Activated T-helper 2 cell treated with anti-CD3 and anti-CD28 coated beads, Interferon-gamma antibody, Interleukin-2, Interleukin-4, amounts not matched to agents 10 μg/mL and 5 μg/mL and 100 μg/mL, durations not matched to agents 14 hours and 24 hours and 36 hours (primary cell): Measurements from ENCODE around the gene DNHD1. TPM values are rescaled to one million over a fixed set of nuclear protein-coding genes. Genes with fewer than 3 reads are reported as not detected.

Experiments used
- DNase-seq: peaks from one replicate; pipeline ENCODE4 v3.0.0; 2021; ENCODE audit warnings: low spot score
- H3K27ac Mint-ChIP-seq: one replicate; pipeline ENCODE4 v1.8.0; 2021; ENCODE audit warnings: mixed read lengths
- H3K27me3 Mint-ChIP-seq: one replicate; pipeline ENCODE4 v1.8.0; 2021; ENCODE audit warnings: low read depth, mixed read lengths
- H3K36me3 Mint-ChIP-seq: one replicate; pipeline ENCODE4 v1.8.0; 2021; ENCODE audit warnings: low read depth, mixed read lengths
- H3K4me1 Mint-ChIP-seq: one replicate; pipeline ENCODE4 v1.8.0; 2021; ENCODE audit warnings: low read depth, mixed read lengths
- H3K4me3 Mint-ChIP-seq: one replicate; pipeline ENCODE4 v1.8.0; 2021; ENCODE audit warnings: low read depth, mild to moderate bottlenecking, moderate library complexity, mixed read lengths
- H3K9me3 Mint-ChIP-seq: one replicate; pipeline ENCODE4 v1.8.0; 2021; ENCODE audit warnings: mixed read lengths
- intact Hi-C: fragments of 100-400 bp; cut with micrococcal nuclease; formaldehyde crosslinking; loops from one replicate; pipeline ENCODE4 v1.15.1; 2023
- total RNA-seq: library from RNA; stranded (reverse); gene quantifications from 2 replicates; pipeline ENCODE4 v1.2.3, GENCODE V29; 2022

Gene DNHD1
- total RNA-seq, 1 donor from 2014 or later: 27.5 TPM

DNA sequence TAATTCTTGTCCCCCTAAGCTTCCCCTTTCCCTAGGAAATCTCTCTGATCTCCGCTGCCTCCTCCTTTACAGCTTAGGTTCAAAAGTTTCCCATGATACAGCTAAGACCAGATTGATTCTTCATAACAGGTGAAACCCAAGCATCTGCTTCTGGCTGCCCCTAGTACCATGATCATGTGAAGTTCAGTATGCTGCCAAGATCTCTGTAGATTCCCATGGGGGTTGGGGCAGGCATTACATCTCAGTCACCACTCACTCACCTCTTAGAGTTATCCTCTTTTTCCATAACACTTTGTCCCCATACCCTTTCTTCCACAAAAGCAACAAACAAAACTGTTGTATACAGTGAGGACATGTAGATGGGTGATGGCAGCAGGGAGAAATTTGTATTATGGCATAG lies 62.3 kb downstream of the DNHD1 start:
- no peak overlapping the region for H3K4me3 Mint-ChIP-seq
- no peaks in the 10 kb centered on the region for H3K4me1 Mint-ChIP-seq
- no peaks in the 10 kb centered on the region for H3K27me3 Mint-ChIP-seq
- DNase-seq: no peak
- H3K36me3 Mint-ChIP-seq: peaks cover 8% of the 10 kb centered on the region
- no peaks in the 10 kb centered on the region for H3K9me3 Mint-ChIP-seq
- intact Hi-C loops: no loop called here
- no peak overlapping the region for H3K27ac Mint-ChIP-seq

DNA sequence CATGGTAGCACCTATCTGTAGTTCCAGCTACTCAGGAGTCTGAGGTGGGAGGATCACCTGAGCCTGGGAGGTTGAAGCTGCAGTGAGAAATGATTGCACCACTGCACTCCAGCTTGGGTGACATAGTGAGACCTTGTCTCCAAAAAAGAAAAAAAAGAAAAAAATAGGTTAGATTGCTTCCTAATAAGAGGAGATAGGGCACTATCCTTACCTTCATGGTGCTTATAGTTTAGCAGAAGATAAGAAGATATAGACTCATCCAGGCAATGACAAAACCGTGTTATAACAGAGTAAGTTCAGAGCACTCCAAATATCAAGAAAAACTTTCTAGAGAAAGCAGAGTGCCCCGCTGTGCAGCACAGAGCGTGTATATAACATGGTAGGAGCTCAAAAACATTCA lies 64.2 kb downstream of the DNHD1 start:
- intact Hi-C loops: no loop called here
- no peaks in the 10 kb centered on the region for H3K9me3 Mint-ChIP-seq
- peaks cover 11% of the 10 kb centered on the region for H3K36me3 Mint-ChIP-seq
- no peak overlapping the region for H3K4me3 Mint-ChIP-seq
- H3K4me1 Mint-ChIP-seq: no peaks in the 10 kb centered on the region
- DNase-seq: no peak
- H3K27ac Mint-ChIP-seq: no peak overlapping the region
- no peaks in the 10 kb centered on the region for H3K27me3 Mint-ChIP-seq

DNA sequence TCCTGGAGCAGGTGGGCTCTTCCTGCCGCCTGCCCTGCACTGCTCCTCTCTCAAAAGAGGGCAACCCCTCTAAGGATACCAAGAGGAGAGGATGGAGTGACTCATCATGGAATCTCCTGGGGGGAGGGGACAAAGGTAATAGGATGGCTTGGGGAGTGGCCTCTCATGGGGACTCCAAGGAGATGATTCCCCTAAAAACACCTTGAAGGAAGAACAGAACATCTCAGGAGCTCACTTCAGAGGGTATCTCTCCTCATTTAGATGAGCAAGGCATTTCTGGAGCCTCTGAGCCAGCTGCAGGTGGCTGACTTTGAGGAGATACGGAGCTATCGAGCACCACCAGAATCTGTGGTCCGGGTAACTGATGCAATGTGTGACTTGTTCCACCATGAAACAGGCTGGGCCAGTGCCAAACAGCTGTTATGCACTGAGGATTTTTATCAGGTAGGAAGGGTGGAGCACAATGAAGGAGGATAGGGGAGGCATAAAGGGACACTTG lies 66.1 kb downstream of the DNHD1 start:
- no peak for DNase-seq
- no peaks in the 10 kb centered on the region for H3K9me3 Mint-ChIP-seq
- H3K36me3 Mint-ChIP-seq: peaks cover 11% of the 10 kb centered on the region
- no peak overlapping the region for H3K27ac Mint-ChIP-seq
- no peaks in the 10 kb centered on the region for H3K27me3 Mint-ChIP-seq
- no peaks in the 10 kb centered on the region for H3K4me1 Mint-ChIP-seq
- intact Hi-C loops: no loop called here
- no peak overlapping the region for H3K4me3 Mint-ChIP-seq

DNA sequence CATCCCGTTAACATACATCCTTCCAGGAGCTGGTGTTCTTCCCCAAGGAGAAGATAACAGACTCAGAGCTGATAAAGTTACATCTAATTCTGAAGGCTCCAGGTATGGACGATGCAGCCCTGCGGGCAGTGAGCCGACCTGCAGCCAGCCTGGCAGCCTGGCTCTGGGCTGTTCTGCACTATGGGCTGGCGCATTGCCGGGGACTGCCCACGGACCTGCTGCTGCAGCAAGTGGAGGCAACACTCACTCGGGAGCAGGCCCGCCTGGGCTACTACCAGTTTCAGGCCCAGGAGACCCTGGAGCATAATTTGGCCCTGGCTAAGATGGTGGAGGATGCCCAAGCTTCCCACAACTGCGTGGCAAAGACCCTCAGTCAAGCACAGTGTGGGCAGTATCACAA lies 66.6 kb downstream of the DNHD1 start:
- Mint-ChIP-seq H3K27me3 (no peaks in the 10 kb centered on the region), H3K4me1 (no peaks in the 10 kb centered on the region), H3K36me3 (peaks cover 11% of the 10 kb centered on the region), H3K27ac (no peak overlapping the region), H3K4me3 (no peak overlapping the region), H3K9me3 (no peaks in the 10 kb centered on the region)
- no peak for DNase-seq
- intact Hi-C loops: no loop called here

DNA sequence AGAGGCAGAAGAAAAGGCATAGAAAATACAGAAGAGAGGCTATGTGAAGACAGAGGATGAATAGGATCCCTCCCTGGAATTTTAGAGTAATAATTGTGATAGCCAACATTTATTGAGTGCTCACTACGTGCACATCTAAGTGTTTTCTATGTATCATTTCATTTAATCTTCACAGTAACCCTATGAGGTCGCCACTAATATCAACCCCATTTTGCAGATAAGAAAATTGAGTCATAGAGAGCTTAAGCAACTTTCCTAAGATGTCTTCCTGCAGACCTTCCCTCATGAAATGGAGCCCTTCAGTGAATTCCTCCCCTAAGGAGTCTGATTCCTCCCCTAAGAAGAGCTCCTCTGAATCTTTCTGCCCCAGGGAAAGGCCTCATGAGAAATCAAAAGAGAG lies 68.2 kb downstream of the DNHD1 start:
- H3K27ac Mint-ChIP-seq: no peak overlapping the region
- H3K36me3 Mint-ChIP-seq: peaks cover 11% of the 10 kb centered on the region
- no peak overlapping the region for H3K4me3 Mint-ChIP-seq
- no peaks in the 10 kb centered on the region for H3K27me3 Mint-ChIP-seq
- no peaks in the 10 kb centered on the region for H3K9me3 Mint-ChIP-seq
- no peak for DNase-seq
- intact Hi-C loops: no loop called here
- H3K4me1 Mint-ChIP-seq: no peaks in the 10 kb centered on the region

DNA sequence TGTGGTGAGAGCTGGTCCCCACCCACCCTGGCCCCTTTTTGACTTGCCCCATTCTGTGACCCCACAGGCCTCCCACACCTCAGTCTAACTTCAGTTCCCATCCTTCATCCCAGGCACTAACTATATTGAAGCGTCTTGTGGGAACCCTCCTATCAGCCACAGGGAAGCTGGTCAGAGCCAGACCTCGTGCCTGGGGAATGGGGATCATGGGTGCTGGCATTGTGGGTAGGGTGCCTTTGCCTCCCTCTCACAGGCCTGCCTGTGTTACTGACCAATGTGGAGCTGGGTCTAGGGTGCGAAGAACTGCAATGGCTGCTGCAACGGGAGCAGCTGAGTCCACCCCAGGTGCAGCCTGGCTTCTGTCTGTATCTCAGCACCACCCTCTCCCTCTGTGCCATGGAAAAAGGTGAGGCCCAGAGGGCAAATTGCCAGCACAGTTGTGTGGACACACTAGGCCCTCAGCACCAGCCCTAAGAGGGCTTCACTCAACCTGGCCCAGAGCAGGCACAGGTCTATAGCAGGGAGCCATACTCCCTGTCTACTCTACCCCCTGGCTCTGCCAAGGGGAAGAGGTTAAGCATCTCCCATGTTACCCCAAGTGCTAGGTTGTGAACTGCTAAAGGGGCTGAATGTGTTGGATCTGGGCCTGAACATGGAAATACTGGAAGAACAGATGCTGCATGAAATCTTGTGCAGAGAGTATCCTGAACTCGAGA lies 69.1 kb downstream of the DNHD1 start:
- H3K36me3 Mint-ChIP-seq: peaks cover 11% of the 10 kb centered on the region
- no peak overlapping the region for H3K4me3 Mint-ChIP-seq
- H3K9me3 Mint-ChIP-seq: no peaks in the 10 kb centered on the region
- no peaks in the 10 kb centered on the region for H3K27me3 Mint-ChIP-seq
- no peak for DNase-seq
- H3K27ac Mint-ChIP-seq: no peak overlapping the region
- intact Hi-C loops: no loop called here
- H3K4me1 Mint-ChIP-seq: no peaks in the 10 kb centered on the region

DNA sequence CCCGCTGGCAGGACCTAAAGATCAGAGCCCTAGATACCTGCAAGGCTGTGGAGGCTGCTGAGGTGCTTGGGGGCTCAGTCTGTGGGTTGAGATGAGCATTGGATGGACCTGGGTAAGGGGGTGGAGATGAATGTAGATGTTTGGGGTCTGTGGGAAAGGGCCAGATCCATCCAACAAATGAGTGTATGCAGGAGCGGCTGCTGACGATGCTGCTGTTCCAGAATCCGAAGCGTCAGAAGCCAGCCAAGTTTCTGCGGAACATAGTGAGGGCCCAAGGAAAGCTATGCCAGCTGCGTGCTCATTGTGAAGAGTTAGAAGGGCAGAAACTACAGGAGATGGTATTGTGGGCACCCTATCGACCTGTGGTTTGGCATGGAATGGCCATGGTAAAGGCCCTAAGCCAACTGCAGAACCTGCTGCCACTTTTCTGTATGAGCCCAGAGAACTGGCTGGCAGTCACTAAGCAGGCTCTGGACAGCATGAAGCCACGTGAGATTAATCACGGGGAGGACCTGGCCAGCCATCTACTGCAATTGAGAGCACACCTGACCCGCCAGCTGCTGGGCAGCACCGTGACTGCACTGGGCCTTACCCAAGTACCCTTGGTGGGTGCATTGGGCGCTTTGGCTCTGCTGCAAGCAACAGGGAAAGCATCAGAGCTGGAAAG lies 69.8 kb downstream of the DNHD1 start:
- H3K4me1 Mint-ChIP-seq: no peaks in the 10 kb centered on the region
- no peaks in the 10 kb centered on the region for H3K9me3 Mint-ChIP-seq
- no peak overlapping the region for H3K4me3 Mint-ChIP-seq
- no peaks in the 10 kb centered on the region for H3K27me3 Mint-ChIP-seq
- DNase-seq: no peak
- intact Hi-C loops: no loop called here
- H3K27ac Mint-ChIP-seq: no peak overlapping the region
- H3K36me3 Mint-ChIP-seq: peaks cover 7% of the 10 kb centered on the region

DNA sequence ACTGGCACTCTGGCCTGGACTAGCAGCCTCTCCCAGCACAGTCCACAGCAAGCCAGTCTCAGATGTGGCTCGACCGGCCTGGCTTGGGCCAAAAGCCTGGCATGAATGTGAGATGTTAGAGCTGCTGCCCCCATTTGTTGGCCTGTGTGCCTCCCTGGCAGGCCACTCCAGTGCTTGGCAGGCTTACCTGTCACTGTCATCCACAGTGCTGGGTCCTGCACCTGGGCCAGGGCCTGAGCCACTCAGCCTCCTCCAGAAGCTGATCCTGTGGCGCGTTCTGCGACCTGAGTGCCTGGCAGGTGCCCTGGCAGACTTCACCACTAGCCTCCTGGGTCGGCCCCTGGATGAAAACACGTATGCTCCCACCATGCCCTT lies 70.3 kb downstream of the DNHD1 start:
- intact Hi-C loops: no loop called here
- Mint-ChIP-seq H3K4me3 (no peak overlapping the region), H3K27ac (no peak overlapping the region), H3K36me3 (peaks cover 6% of the 10 kb centered on the region), H3K4me1 (no peaks in the 10 kb centered on the region), H3K9me3 (no peaks in the 10 kb centered on the region), H3K27me3 (no peaks in the 10 kb centered on the region)
- no peak for DNase-seq

DNA sequence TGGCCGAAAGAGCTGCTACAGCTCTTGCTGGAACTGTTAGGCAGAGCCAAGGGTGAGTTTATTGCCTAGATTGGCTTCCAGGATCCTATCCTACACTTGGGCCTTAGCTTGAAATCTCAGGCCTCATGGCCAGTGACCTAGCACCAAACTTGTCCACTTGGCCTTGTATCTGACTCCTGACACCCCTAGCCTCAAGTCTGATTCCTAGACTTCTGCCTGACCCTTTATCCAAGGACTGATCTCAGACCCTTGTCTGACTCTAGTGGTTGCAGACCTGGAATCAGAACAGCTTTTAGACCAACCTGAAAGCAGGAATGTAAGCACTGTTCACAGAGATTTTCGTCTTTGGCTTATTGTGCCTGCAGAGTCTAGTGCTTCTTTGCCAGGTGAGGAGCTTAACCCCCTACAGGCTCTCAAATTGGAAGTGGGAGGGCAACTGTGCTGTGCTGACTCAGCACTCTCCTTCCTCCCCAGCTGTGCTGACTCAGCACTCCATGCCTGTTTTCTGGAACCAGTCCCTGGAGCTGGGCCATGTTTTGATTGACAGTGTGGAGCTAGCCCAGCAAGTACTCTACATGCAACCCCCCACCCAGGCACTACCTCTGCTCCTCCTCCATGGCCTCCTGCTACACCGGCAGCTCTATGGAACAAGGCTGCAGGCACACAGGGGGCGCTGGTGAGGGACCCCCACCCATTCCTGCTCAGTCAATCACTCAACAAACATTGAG lies 71.3 kb downstream of the DNHD1 start:
- peaks cover 6% of the 10 kb centered on the region for H3K36me3 Mint-ChIP-seq
- H3K4me3 Mint-ChIP-seq: no peak overlapping the region
- intact Hi-C loops: no loop called here
- H3K27ac Mint-ChIP-seq: no peak overlapping the region
- H3K27me3 Mint-ChIP-seq: no peaks in the 10 kb centered on the region
- H3K4me1 Mint-ChIP-seq: no peaks in the 10 kb centered on the region
- H3K9me3 Mint-ChIP-seq: no peaks in the 10 kb centered on the region
- no peak for DNase-seq

DNA sequence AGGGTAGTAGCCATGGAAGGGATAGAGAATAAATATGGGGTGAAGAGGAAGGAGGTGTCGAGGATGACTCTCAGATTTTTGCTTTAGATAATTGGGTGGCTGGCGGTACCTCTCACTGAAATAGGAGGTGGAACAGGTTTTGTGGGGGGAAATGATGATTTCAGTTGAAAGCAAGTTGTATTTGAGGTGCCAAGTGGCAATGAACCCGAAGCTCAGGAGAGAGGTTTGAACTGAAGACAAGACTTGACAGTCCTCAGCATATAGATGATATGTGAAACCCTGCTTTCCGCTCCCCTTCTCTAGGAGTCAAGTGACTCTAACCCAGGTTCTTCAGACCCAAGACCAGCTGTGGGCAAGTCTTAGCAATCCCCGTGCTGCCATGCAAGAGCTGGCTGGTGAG lies 72.6 kb downstream of the DNHD1 start:
- intact Hi-C loops: no loop called here
- H3K27ac Mint-ChIP-seq: no peak overlapping the region
- no peak overlapping the region for H3K4me3 Mint-ChIP-seq

DNA sequence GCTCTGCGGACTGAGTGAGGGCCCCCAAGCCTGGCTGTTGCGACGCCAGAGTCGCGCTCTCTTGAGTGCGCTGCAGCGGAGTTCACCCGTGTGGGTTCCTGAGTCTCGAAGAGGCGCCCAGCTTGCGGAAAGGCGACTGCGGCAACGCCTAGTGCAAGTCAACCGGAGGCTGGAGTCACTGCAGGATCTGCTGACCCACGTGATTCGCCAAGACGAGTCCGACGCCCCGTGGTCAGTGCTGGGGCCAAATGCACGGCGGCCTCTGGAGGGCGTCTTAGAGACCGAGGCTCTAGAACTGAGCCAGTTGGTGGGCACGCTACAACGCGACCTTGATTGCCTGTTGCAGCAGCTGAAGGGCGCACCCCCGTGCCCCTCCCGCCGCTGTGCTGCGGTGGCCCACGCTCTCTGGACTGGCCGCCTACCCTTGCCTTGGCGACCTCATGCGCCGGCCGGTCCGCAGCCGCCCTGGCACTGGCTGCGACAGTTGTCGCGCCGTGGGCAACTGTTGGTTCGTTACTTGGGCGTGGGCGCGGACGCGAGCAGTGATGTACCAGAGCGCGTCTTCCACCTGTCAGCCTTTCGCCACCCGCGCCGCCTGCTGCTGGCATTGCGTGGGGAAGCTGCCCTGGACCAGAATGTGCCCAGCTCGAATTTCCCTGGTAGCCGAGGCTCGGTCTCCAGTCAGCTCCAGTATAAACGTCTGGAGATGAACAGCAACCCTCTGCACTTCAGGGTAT lies 73.8 kb downstream of the DNHD1 start:
- no peak overlapping the region for H3K27ac Mint-ChIP-seq
- intact Hi-C loops: no loop called here
- H3K4me1 Mint-ChIP-seq: no peaks in the 10 kb centered on the region
- no peak for DNase-seq
- no peak overlapping the region for H3K4me3 Mint-ChIP-seq
- no peaks in the 10 kb centered on the region for H3K36me3 Mint-ChIP-seq
- no peaks in the 10 kb centered on the region for H3K9me3 Mint-ChIP-seq
- no peaks in the 10 kb centered on the region for H3K27me3 Mint-ChIP-seq

More for the DNA sequence above, 72.6 kb downstream of the DNHD1 start:
- H3K27me3 Mint-ChIP-seq: no peaks in the 10 kb centered on the region
- no peaks in the 10 kb centered on the region for H3K4me1 Mint-ChIP-seq
- peaks cover 3% of the 10 kb centered on the region for H3K36me3 Mint-ChIP-seq
- no peak for DNase-seq
- no peaks in the 10 kb centered on the region for H3K9me3 Mint-ChIP-seq

DNA sequence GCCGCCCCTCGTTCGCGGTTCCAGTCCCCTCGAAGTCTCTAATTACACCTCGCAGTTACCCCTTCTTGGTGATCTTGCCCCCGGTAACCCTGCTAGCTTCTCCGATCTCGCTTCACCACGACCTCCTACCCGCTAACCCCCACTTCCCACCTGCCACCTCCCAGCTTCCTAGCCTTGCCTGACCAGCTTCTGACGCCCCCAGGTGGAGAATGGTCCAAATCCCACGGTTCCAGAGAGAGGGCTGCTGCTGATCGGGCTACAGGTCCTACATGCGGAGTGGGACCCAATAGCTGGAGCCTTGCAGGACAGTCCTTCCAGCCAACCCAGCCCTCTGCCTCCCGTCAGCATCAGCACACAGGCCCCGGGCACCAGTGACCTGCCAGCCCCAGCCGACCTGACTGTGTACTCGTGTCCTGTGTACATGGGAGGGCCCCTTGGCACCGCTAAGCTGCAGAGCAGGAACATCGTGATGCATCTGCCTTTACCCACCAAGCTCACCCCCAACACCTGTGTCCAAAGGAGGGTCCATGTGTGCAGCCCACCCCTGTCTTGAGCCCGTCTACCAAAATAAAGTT lies 74.4 kb downstream of the DNHD1 start:
- no peaks in the 10 kb centered on the region for H3K9me3 Mint-ChIP-seq
- H3K36me3 Mint-ChIP-seq: no peaks in the 10 kb centered on the region
- no peak overlapping the region for H3K27ac Mint-ChIP-seq
- H3K27me3 Mint-ChIP-seq: no peaks in the 10 kb centered on the region
- H3K4me1 Mint-ChIP-seq: no peaks in the 10 kb centered on the region
- H3K4me3 Mint-ChIP-seq: no peak overlapping the region
- DNase-seq: no peak
- intact Hi-C loops: no loop called here
